Coronary artery (tissue), 2 donors: ENCODE measurements around the gene QPRT.
A peak's percentile ranks its signal among the peaks of the same experiment; 100 is the strongest.

Experiments used
- DNase-seq: peaks from one replicate; pipeline ENCODE4 v3.0.0-alpha.2; 2017; ENCODE audit warnings: low spot score
- H3K27ac ChIP-seq, 2 donors: fragments of 200-600 bp; sonication (generic); one replicate each; pipeline ENCODE4 v1.5.1; 2016 to 2019
- H3K4me3 ChIP-seq: fragments of 200-600 bp; sonication (generic); 2 replicates; pipeline ENCODE4 v1.5.1; 2016; ENCODE audit warnings: mild to moderate bottlenecking, moderate library complexity
- CTCF ChIP-seq: fragments of 200-600 bp; sonication (generic); IDR thresholded peaks from one replicate; pipeline ENCODE4 v1.5.1; 2019; ENCODE audit warnings: antibody characterized with exemption

The QPRT gene

GRCh38 chr16:29697391-29697790, 18.4 kb downstream of the QPRT start:
- no peak overlapping the region for H3K4me3 ChIP-seq
- no peak for DNase-seq
- TF ChIP-seq CTCF, result no peak
- no peak overlapping the region for H3K27ac ChIP-seq

GRCh38 chr16:29698042-29698441, 19.1 kb downstream of the QPRT start:
- DNase-seq, result no peak
- Histone ChIP-seq H3K27ac (no peak overlapping the region), H3K4me3 (no peak overlapping the region)
- no peak for TF ChIP-seq CTCF

GRCh38 chr16:29698484-29699323, 19.7 kb downstream of the QPRT start:
- no peak for DNase-seq

GRCh38 chr16:29699324-29700219, 20.6 kb downstream of the QPRT start:
- TF ChIP-seq CTCF, result no peak
- no peak for DNase-seq
- Histone ChIP-seq H3K27ac (no peak overlapping the region), H3K4me3 (no peak overlapping the region)

More at GRCh38 chr16:29698484-29699323, 19.7 kb downstream of the QPRT start:
- no peak for TF ChIP-seq CTCF
- H3K27ac ChIP-seq, result no peak overlapping the region
- H3K4me3 ChIP-seq, result no peak overlapping the region

GRCh38 chr16:29700253-29700987, 21.4 kb downstream of the QPRT start:
- Histone ChIP-seq H3K4me3 (no peak overlapping the region), H3K27ac (no peak overlapping the region)
- no peak for DNase-seq
- TF ChIP-seq CTCF, result peak; percentile 87

GRCh38 chr16:29701214-29701555, 22.2 kb downstream of the QPRT start:
- no peak for TF ChIP-seq CTCF
- H3K4me3 ChIP-seq, result no peak overlapping the region
- no peak overlapping the region for H3K27ac ChIP-seq
- DNase-seq, result no peak
